Chondrocyte (in vitro differentiated cells): ENCODE data around the gene C16orf89. TPM values are rescaled to one million over a fixed set of nuclear protein-coding genes. Genes with fewer than 3 reads are reported as not detected.
A peak's percentile ranks its signal among the peaks of the same experiment; 100 is the strongest.

Source experiments
- DNase-seq: peaks from one replicate; pipeline ENCODE4 v3.0.0; 2021; ENCODE audit warnings: mixed read lengths, low spot score
- H3K27ac Mint-ChIP-seq: one replicate; pipeline ENCODE4 v1.8.0; 2021; ENCODE audit warnings: mild to moderate bottlenecking, moderate library complexity, mixed read lengths; ENCODE audit not compliant: unreplicated experiment
- H3K27me3 Mint-ChIP-seq: 2 replicates; pipeline ENCODE4 v1.8.0; 2021; ENCODE audit warnings: low read depth, mixed read lengths
- H3K36me3 Mint-ChIP-seq: 2 replicates; pipeline ENCODE4 v1.8.0; 2021; ENCODE audit warnings: low read depth, mixed read lengths
- H3K4me1 Mint-ChIP-seq: 2 replicates; pipeline ENCODE4 v1.8.0; 2021; ENCODE audit warnings: low read depth, mild to moderate bottlenecking, mixed read lengths
- H3K4me3 Mint-ChIP-seq: one replicate; pipeline ENCODE4 v1.8.0; 2021; ENCODE audit warnings: mild to moderate bottlenecking, moderate library complexity, mixed read lengths; ENCODE audit not compliant: unreplicated experiment
- H3K9me3 Mint-ChIP-seq: 2 replicates; pipeline ENCODE4 v1.8.0; 2021; ENCODE audit warnings: low read depth, mixed read lengths
- CTCF ChIP-seq: fragments of 200-600 bp; sonication (generic); IDR thresholded peaks from 2 replicates; pipeline ENCODE4 v1.5.0; 2021; ENCODE audit warnings: antibody characterized with exemption, mild to moderate bottlenecking, moderate library complexity
- total RNA-seq: library from RNA; stranded (reverse); gene quantifications from 3 replicates; pipeline ENCODE4 v1.2.1, GENCODE V29; 2021

C16orf89 gene
- total RNA-seq, 1 donor from 2014 or later: not detected

- Mint-ChIP-seq H3K36me3 (peaks cover 3% of the 10 kb centered on the region), H3K27me3 (peaks cover 2% of the 10 kb centered on the region), H3K9me3 (no peaks in the 10 kb centered on the region), H3K27ac (no peak overlapping the region), H3K4me1 (no peaks in the 10 kb centered on the region), H3K4me3 (no peak overlapping the region)
- no peak for DNase-seq
- TF ChIP-seq CTCF: no peak
Measured at GRCh38 chr16:5027086-5027485, 38.7 kb downstream of the C16orf89 start.

GRCh38 chr16:5026664-5027063 is 39.1 kb downstream of the C16orf89 start:
- TF ChIP-seq CTCF: no peak
- no peak for DNase-seq
- Mint-ChIP-seq H3K4me1 (no peaks in the 10 kb centered on the region), H3K27me3 (peaks cover 5% of the 10 kb centered on the region), H3K9me3 (no peaks in the 10 kb centered on the region), H3K27ac (no peak overlapping the region), H3K36me3 (peaks cover 3% of the 10 kb centered on the region), H3K4me3 (no peak overlapping the region)

- TF ChIP-seq CTCF: peak; percentile 58
- DNase-seq: no peak
- peaks cover 6% of the 10 kb centered on the region for H3K27me3 Mint-ChIP-seq
- no peak overlapping the region for H3K4me3 Mint-ChIP-seq
- no peaks in the 10 kb centered on the region for H3K4me1 Mint-ChIP-seq
- peaks cover 3% of the 10 kb centered on the region for H3K36me3 Mint-ChIP-seq
- H3K27ac Mint-ChIP-seq: no peak overlapping the region
- no peaks in the 10 kb centered on the region for H3K9me3 Mint-ChIP-seq
Measured at GRCh38 chr16:5025171-5025632, 40.6 kb downstream of the C16orf89 start.

- peak; percentile 27 for TF ChIP-seq CTCF
- no peak for DNase-seq
- Mint-ChIP-seq H3K4me3 (no peak overlapping the region), H3K27me3 (peaks cover 6% of the 10 kb centered on the region), H3K27ac (no peak overlapping the region), H3K4me1 (no peaks in the 10 kb centered on the region), H3K36me3 (peaks cover 3% of the 10 kb centered on the region), H3K9me3 (no peaks in the 10 kb centered on the region)
Measured at GRCh38 chr16:5024632-5025031, 41.1 kb downstream of the C16orf89 start.

- Mint-ChIP-seq H3K9me3 (no peaks in the 10 kb centered on the region), H3K4me3 (no peak overlapping the region), H3K4me1 (no peaks in the 10 kb centered on the region), H3K36me3 (no peaks in the 10 kb centered on the region), H3K27ac (no peak overlapping the region), H3K27me3 (peaks cover 6% of the 10 kb centered on the region)
- DNase-seq: no peak
- TF ChIP-seq CTCF: no peak
Measured at GRCh38 chr16:5022521-5022920, 43.2 kb downstream of the C16orf89 start.
